ENCODE results near the gene FAM83F.
A peak's percentile ranks its signal among the peaks of the same experiment; 100 is the strongest.

The FAM83F gene

DNA sequence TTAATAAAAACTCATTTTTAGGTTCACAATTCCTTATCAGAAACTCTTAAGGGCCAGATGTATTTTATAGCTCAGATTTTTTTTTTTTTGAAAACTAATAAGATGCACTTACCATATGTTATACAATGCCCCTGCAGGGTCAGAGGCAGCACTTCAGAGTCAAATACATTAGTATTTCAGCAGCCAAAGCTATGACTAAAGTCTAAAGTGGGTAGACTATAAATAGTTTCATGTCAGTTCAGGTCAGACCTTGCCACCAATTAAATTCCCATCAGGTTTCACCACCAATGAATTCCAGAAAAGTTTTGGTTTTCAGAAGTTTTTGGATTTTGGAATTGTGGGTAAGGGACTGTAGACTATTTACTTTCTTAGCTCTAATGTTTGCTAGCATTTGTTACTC is 75.9 kb downstream of the FAM83F start:
- peaks cover 73% of the 10 kb centered on the region for H3K4me1 Mint-ChIP-seq
- no peaks in the 10 kb centered on the region for H3K9me3 Mint-ChIP-seq
- H3K4me3 Mint-ChIP-seq, result no peak overlapping the region

GRCh38 chr22:40071720-40072119 is 77.0 kb downstream of the FAM83F start:
- Mint-ChIP-seq H3K4me3 (no peak overlapping the region), H3K4me1 (peaks cover 73% of the 10 kb centered on the region)

More for the DNA sequence above, 75.9 kb downstream of the FAM83F start:
- Mint-ChIP-seq H3K27ac (no peak overlapping the region), H3K36me3 (no peaks in the 10 kb centered on the region), H3K27me3 (no peaks in the 10 kb centered on the region)

DNA sequence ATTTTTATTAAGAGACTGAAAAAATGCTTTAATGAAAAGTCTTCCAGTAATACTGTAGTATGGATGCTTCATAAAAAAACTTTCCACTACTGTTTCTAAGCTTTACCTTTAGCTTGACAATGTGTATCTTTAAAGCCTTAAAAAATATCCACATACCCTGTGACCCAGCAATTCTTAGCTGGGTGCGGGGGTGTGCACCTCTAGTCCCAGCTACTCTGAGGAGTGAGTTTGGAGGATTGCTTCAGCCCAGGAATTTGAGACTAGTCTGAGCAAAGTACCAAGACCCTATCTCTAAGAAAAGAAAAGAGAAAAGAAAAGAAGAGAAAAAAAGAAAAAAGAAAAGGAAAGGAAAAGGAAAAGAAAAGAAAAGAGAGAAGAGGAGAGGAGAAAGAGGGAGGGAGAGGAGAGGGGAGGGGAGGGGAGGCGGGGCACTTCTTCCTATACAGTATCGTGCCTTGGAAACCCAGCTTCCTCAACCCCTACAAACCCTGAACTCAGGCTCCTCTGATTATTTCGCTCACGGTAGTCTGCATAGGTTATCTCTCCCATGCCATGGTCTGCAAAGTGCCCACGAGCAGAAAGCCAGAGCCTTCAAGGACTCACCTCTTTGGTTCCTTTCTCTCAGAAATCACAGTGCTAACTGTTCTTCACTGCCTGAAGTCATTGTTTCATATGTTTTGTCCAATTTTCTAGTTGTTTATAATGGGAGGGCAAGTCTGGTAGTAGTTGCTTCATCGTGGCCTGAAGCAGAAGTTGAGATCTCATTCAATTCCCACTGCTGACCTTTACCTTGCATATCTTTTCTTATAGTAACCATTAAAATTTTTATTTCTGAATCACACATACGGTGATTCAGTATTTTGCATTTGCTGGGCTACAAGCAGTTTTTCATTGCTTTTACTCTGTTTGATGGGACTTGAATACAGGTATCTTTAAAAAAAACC is 82.2 kb downstream of the FAM83F start:
- Mint-ChIP-seq H3K4me1 (peaks cover 53% of the 10 kb centered on the region), H3K4me3 (peak overlapping the region; percentile 76), H3K36me3 (no peaks in the 10 kb centered on the region), H3K27ac (peak overlapping the region; percentile 88), H3K9me3 (no peaks in the 10 kb centered on the region), H3K27me3 (no peaks in the 10 kb centered on the region)

More at GRCh38 chr22:40071720-40072119, 77.0 kb downstream of the FAM83F start:
- no peaks in the 10 kb centered on the region for H3K36me3 Mint-ChIP-seq
- H3K9me3 Mint-ChIP-seq, result no peaks in the 10 kb centered on the region
- H3K27ac Mint-ChIP-seq, result no peak overlapping the region
- H3K27me3 Mint-ChIP-seq, result no peaks in the 10 kb centered on the region

- Mint-ChIP-seq H3K9me3 (no peaks in the 10 kb centered on the region), H3K27ac (peak overlapping the region; percentile 88), H3K4me1 (peaks cover 50% of the 10 kb centered on the region), H3K36me3 (no peaks in the 10 kb centered on the region), H3K27me3 (no peaks in the 10 kb centered on the region), H3K4me3 (no peak overlapping the region)
These were observed 82.9 kb downstream of the FAM83F start for GRCh38 chr22:40077646-40078016.

DNA sequence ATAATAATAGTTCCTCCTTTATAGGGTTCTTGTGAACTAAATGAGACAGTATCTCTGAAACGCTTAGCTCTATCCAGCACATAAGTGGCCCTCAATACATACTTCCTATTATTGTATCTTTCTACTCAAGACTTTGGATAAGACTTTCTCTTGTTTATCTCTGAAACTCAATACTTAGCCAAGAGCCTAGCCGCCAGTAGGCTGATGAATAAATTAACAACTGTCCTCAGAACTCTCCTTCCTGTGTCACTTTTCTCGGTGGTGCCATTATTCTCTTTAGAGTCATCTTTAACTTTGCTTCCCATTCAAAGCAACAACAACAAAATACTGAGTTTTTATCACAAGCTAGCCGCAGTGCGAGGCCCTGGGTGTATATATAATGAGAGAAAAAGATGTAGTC is 86.9 kb downstream of the FAM83F start:
- H3K9me3 Mint-ChIP-seq, result no peaks in the 10 kb centered on the region
- no peaks in the 10 kb centered on the region for H3K27me3 Mint-ChIP-seq
- peaks cover 3% of the 10 kb centered on the region for H3K36me3 Mint-ChIP-seq
- H3K4me1 Mint-ChIP-seq, result peaks cover 37% of the 10 kb centered on the region
- no peak overlapping the region for H3K27ac Mint-ChIP-seq
- H3K4me3 Mint-ChIP-seq, result no peak overlapping the region

DNA sequence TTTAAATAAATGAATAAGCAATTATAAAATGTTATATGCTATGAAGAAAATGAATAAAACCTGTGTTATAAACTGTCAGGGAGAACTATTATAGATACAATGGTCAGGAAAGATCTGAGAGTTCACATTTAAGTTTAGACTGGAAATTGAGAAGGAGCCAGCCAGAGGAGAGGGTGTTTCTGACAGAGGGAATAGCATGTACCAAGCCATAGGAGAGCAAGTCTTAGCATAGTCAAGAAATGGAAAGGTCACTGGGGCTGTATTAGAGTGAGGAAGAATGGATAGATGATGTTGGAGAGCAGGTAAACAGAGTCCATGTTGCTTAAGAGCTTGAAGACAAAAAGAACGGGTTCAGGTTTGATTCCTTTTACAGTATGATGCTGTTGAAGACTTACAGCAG is 87.4 kb downstream of the FAM83F start:
- no peaks in the 10 kb centered on the region for H3K9me3 Mint-ChIP-seq
- peaks cover 3% of the 10 kb centered on the region for H3K36me3 Mint-ChIP-seq
- peaks cover 37% of the 10 kb centered on the region for H3K4me1 Mint-ChIP-seq
- no peak overlapping the region for H3K27ac Mint-ChIP-seq
- H3K4me3 Mint-ChIP-seq, result no peak overlapping the region
- H3K27me3 Mint-ChIP-seq, result no peaks in the 10 kb centered on the region

GRCh38 chr22:40083794-40084193 is 89.0 kb downstream of the FAM83F start:
- no peak overlapping the region for H3K4me3 Mint-ChIP-seq
- H3K4me1 Mint-ChIP-seq, result peaks cover 41% of the 10 kb centered on the region
- no peak overlapping the region for H3K27ac Mint-ChIP-seq
- H3K36me3 Mint-ChIP-seq, result peaks cover 3% of the 10 kb centered on the region
- no peaks in the 10 kb centered on the region for H3K27me3 Mint-ChIP-seq
- no peaks in the 10 kb centered on the region for H3K9me3 Mint-ChIP-seq

GRCh38 chr22:40084246-40084645 is 89.5 kb downstream of the FAM83F start:
- Mint-ChIP-seq H3K4me3 (no peak overlapping the region), H3K36me3 (peaks cover 3% of the 10 kb centered on the region), H3K9me3 (no peaks in the 10 kb centered on the region), H3K4me1 (peaks cover 44% of the 10 kb centered on the region), H3K27ac (no peak overlapping the region), H3K27me3 (no peaks in the 10 kb centered on the region)

- H3K27me3 Mint-ChIP-seq, result no peaks in the 10 kb centered on the region
- H3K9me3 Mint-ChIP-seq, result no peaks in the 10 kb centered on the region
- H3K27ac Mint-ChIP-seq, result peak overlapping the region; percentile 53
- no peak overlapping the region for H3K4me3 Mint-ChIP-seq
- peaks cover 77% of the 10 kb centered on the region for H3K4me1 Mint-ChIP-seq
- peaks cover 4% of the 10 kb centered on the region for H3K36me3 Mint-ChIP-seq
These were observed 94.1 kb downstream of the FAM83F start for GRCh38 chr22:40088818-40089217.

Measured in activated naive CD4-positive, alpha-beta T cell treated with anti-CD3 and anti-CD28 coated beads, Interleukin-2, amount 50 U/mL, for 24 hours (primary cell).